Endothelial cell of umbilical vein (primary cell): Measurements from ENCODE around the gene SOCS4. TPM values are rescaled to one million over a fixed set of nuclear protein-coding genes. Genes with fewer than 3 reads are reported as not detected.

Experiments
- BruUV-seq: library from RNA; stranded (reverse); fragments of 400-500 nt; replicated peaks from 2 replicates; lab custom pipeline; 2021; lab: Mats Ljungman, UMichigan
- CTCF ChIA-PET: fragments of 300-600, 350-600 bp; sonication (Branson Sonifier 250); formaldehyde crosslinking; loops from one replicate; lab custom pipeline; 2021; ENCODE audit warnings: antibody characterized with exemption, inconsistent platforms; lab: Charles Lee
- POLR2A ChIA-PET: fragments of 300-600, 350-600 bp; sonication (Branson Sonifier 250); formaldehyde crosslinking; loops from one replicate; lab custom pipeline; 2021; ENCODE audit warnings: antibody characterized with exemption, inconsistent platforms; lab: Charles Lee
- DNase-seq: peaks from one replicate; pipeline ENCODE4 v3.0.0-alpha.2; 2011; ENCODE audit warnings: low read depth, low spot score
- FAIRE-seq: peaks from 2 replicates; lab custom pipeline; 2011; peaks lifted over from hg19 to GRCh38; lab: Jason Lieb, UNC
- H2AFZ ChIP-seq: 2 replicates; pipeline ENCODE4 v1.6.0; 2012; ENCODE audit warnings: low read depth, low read length, control low read depth, inconsistent platforms
- H3K27ac ChIP-seq: 2 replicates; pipeline ENCODE4 v1.5.1; 2011; ENCODE audit warnings: low read depth, mild to moderate bottlenecking, control low read depth, low read length, moderate library complexity; ENCODE audit not compliant: insufficient read depth
- H3K27me3 ChIP-seq, 2 experiments: 2 replicates each; pipeline versions ENCODE4 v1.6.0 to v1.6.1; 2011; ENCODE audit warnings: low read length in 2 of 2, mixed read lengths in 1 of 2; ENCODE audit not compliant: control insufficient read depth in 2 of 2, insufficient read depth in 2 of 2
- H3K36me3 ChIP-seq, 2 experiments: 2 replicates in 1 of 2; 3 replicates in 1 of 2; pipeline ENCODE4 v1.5.1; 2011; ENCODE audit warnings: low read length in 2 of 2, mild to moderate bottlenecking in 1 of 2, moderate library complexity in 1 of 2; ENCODE audit not compliant: control insufficient read depth in 2 of 2, insufficient read depth in 2 of 2; ENCODE audit errors: extremely low read depth in 1 of 2
- H3K4me1 ChIP-seq: 3 replicates; pipeline ENCODE4 v1.5.1; 2011; ENCODE audit warnings: mild to moderate bottlenecking, low read length; ENCODE audit not compliant: control insufficient read depth, insufficient read depth; ENCODE audit errors: extremely low read depth
- H3K4me2 ChIP-seq: 2 replicates; pipeline ENCODE4 v1.6.1; 2011; ENCODE audit warnings: low read length, control low read depth, mixed read lengths; ENCODE audit not compliant: insufficient read depth
- H3K4me3 ChIP-seq, 3 experiments: fragments of 200-600 bp in 1 of 3; sonication (generic), shearing (Covaris generic) in 1 of 3; replicated peaks in 1 of 3; 2 replicates each; pipeline ENCODE4 v1.5.1; 2011 to 2016; ENCODE audit warnings: control low read depth in 3 of 3, low read length in 3 of 3, mild to moderate bottlenecking in 2 of 3, inconsistent platforms in 1 of 3, low read depth in 1 of 3, moderate library complexity in 1 of 3; ENCODE audit not compliant: insufficient read depth in 1 of 3
- H3K79me2 ChIP-seq: 2 replicates; pipeline ENCODE4 v1.6.0; 2012; ENCODE audit warnings: low read length, inconsistent platforms; ENCODE audit not compliant: control insufficient read depth, insufficient read depth
- H3K9ac ChIP-seq: replicated peaks from 2 replicates; pipeline ENCODE3; 2011; ENCODE audit warnings: low read length, control low read depth; ENCODE audit not compliant: insufficient read depth; ENCODE audit errors: extremely low read depth
- H3K9me1 ChIP-seq: replicated peaks from 3 replicates; pipeline ENCODE4 v1.6.0; 2011; ENCODE audit warnings: mild to moderate bottlenecking, low read length; ENCODE audit not compliant: control insufficient read depth, insufficient read depth; ENCODE audit errors: extremely low read depth
- H3K9me3 ChIP-seq: replicated peaks from 2 replicates; pipeline ENCODE4 v1.5.1; 2012; ENCODE audit warnings: low read length, inconsistent platforms; ENCODE audit not compliant: control insufficient read depth, insufficient read depth
- H4K20me1 ChIP-seq: replicated peaks from 2 replicates; pipeline ENCODE3; 2011; ENCODE audit warnings: mild to moderate bottlenecking, low read length; ENCODE audit not compliant: control insufficient read depth, insufficient read depth; ENCODE audit errors: extremely low read depth
- CTCF ChIP-seq, 2 donors: IDR thresholded peaks; 1 replicate in 1 of 2; 2 replicates in 1 of 2; pipeline ENCODE4 v1.5.1; 2011; ENCODE audit warnings: low read length in 2 of 2, mild to moderate bottlenecking in 2 of 2, moderate library complexity in 2 of 2, control low read depth in 1 of 2, inconsistent platforms in 1 of 2, low read depth in 1 of 2; ENCODE audit not compliant: insufficient read depth in 1 of 2; ENCODE audit errors: extremely low read depth in 1 of 2
- EZH2 ChIP-seq: IDR thresholded peaks from 2 replicates; pipeline ENCODE4 v1.6.1; 2012; ENCODE audit warnings: borderline replicate concordance, low read depth, mild to moderate bottlenecking, moderate library complexity, low read length, inconsistent platforms; ENCODE audit not compliant: severe bottlenecking
- FOS ChIP-seq: IDR thresholded peaks from 2 replicates; pipeline ENCODE4 v1.6.1; 2011; ENCODE audit warnings: mild to moderate bottlenecking, low read length, moderate library complexity, borderline replicate concordance; ENCODE audit not compliant: insufficient read depth
- GATA2 ChIP-seq: IDR thresholded peaks from 2 replicates; pipeline ENCODE4 v1.7.0; 2011; ENCODE audit warnings: low read depth, mild to moderate bottlenecking, moderate library complexity, mixed read lengths, low read length; ENCODE audit not compliant: insufficient read length, insufficient read depth
- JUN ChIP-seq: IDR thresholded peaks from 2 replicates; pipeline ENCODE4 v1.6.1; 2011; ENCODE audit warnings: borderline replicate concordance, low read depth; ENCODE audit not compliant: insufficient read length, insufficient read depth
- MAX ChIP-seq: IDR thresholded peaks from 2 replicates; pipeline ENCODE4 v1.6.1; 2011; ENCODE audit not compliant: insufficient read depth, insufficient read length
- MYC ChIP-seq: IDR thresholded peaks from one replicate; pipeline ENCODE4 v1.6.1; 2011; ENCODE audit warnings: mild to moderate bottlenecking, low read depth, low read length
- POLR2A ChIP-seq: IDR thresholded peaks from 2 replicates; pipeline ENCODE4 v1.6.1; 2012; ENCODE audit warnings: low read depth, mild to moderate bottlenecking, control low read depth, low read length
- POLR2AphosphoS5 ChIP-seq: IDR thresholded peaks from 2 replicates; pipeline ENCODE4 v1.6.1; 2012; ENCODE audit warnings: low read depth, mild to moderate bottlenecking, control low read depth, low read length, moderate library complexity; ENCODE audit not compliant: insufficient read depth
- dilution Hi-C: fragments of 300-500 bp; cut with MboI; formaldehyde crosslinking; loops from one replicate; pipeline ENCODE4 v1.15.0; 2019; ENCODE audit warnings: low sequenced_read_pairs; ENCODE audit not compliant: extremely low pct_ligation_motif_present
- intact Hi-C: fragments of 100-400 bp; cut with micrococcal nuclease; formaldehyde crosslinking; loops from one replicate; pipeline ENCODE4 v1.10.0; 2022
- polyA plus RNA-seq, 4 experiments: library from polyadenylated mRNA; depleted of rRNA in 3 of 4; stranded (reverse) in 3 of 4; unstranded in 1 of 4; fragments of >200 nt; gene quantifications; 2 replicates each; pipeline versions ENCODE4 v1.2.1 to v1.2.3, GENCODE V29; 2011 to 2012; ENCODE audit warnings: missing spikeins in 1 of 4
- total RNA-seq: library from RNA; stranded (reverse); gene quantifications from 2 replicates; pipeline ENCODE4 v1.2.3, GENCODE V29; 2021

The SOCS4 gene
- total and polyA plus RNA-seq, 2 donors (not counting 3 experiments of a cell fraction or from before 2014, with no cell fraction given) = 6.4 to 26.7 TPM

- Histone ChIP-seq H4K20me1 (no peaks in the 10 kb centered on the region), H3K9ac (no peak overlapping the region), H3K4me3 (no peak overlapping the region), H3K4me2 (no peak overlapping the region), H3K79me2 (no peaks in the 10 kb centered on the region), H3K9me1 (no peaks in the 10 kb centered on the region), H2AFZ (no peak overlapping the region), H3K27ac (no peak overlapping the region), H3K4me1 (peaks cover 10% of the 10 kb centered on the region), H3K9me3 (no peaks in the 10 kb centered on the region), H3K36me3 (peaks cover 0 to 3% of the 10 kb centered on the region in 2 experiments), H3K27me3 (no peaks in the 10 kb centered on the region)
- intact Hi-C loops = no loop called here
- CTCF ChIA-PET = interaction anchor here (1.3 to 2.3 kb wide), 2 partner anchors 20 to 90 kb away, joined by 8 read pairs; partner anchors contain the start of gene MAPK1IP1L
- no TSS peak for BruUV-seq
- dilution Hi-C loops = no loop called here
- DNase-seq (peak; percentile 25), FAIRE-seq (no peak)
- POLR2A ChIA-PET = interaction anchor here (1.5 kb wide), 1 partner anchor 11 kb away, joined by 5 read pairs; no protein-coding TSS in a partner anchor
- TF ChIP-seq MAX = no peak
- no peak for TF ChIP-seq POLR2A
- no peak for TF ChIP-seq EZH2
- peak; percentile 49 for TF ChIP-seq GATA2
- TF ChIP-seq MYC = no peak
- TF ChIP-seq CTCF (IDR thresholded peaks at IDR 0.05; ENCODE audit: extremely low read depth in 1 of 2, insufficient read depth in 1 of 2, low read depth in 1 of 2, low read length in 2 of 2) = no peak
- TF ChIP-seq FOS = peak; percentile 22
- peak; percentile 27 for TF ChIP-seq JUN
- TF ChIP-seq POLR2AphosphoS5 = no peak
Measured at GRCh38 chr14:55070981-55071411, 44.0 kb downstream of the SOCS4 start.
